Ammon's horn (tissue), 1 donor: ENCODE data around the gene SHISAL1.

Source experiments
- DNase-seq: peaks from one replicate; pipeline ENCODE4 v3.0.0-alpha.2; 2016; ENCODE audit warnings: low spot score

The SHISAL1 gene

DNA sequence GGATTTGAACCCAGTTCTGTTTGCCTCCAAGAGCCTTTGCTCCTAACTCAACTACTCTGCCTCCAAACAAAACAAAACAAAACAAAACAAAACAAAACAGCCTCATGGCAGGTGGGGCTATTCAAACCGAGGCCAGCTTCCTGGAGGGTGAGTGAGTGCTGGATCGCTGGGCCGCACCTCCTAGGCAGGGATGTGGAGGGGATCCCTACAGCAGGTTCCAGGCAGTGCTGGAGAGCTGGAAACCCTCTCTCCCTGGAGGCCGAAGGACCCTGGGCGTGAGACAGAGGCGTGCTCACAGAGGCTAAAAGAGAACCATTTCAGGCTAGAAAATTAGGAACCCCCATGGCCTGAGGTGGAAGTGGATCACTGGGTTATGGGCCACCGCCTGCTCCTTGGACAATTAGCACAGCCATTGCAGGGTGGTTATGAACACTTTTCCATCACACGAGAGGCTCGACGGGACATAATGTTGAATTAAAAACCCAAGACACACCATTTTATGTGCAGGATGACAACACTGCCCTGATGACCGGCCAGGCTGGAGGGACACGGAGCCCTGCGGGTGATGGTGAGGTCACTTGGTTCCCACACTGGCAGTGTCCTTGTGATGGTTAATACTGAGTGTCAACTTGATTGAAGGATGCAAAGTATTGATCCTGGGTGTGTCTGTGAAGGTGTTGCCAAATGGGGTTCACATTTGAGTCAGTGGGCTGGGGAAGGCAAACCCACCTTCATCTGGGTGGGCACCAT lies 35.2 kb downstream of the SHISAL1 start:
- no peak for DNase-seq

- no peak for DNase-seq
Observed at GRCh38 chr22:44276706-44277356, 35.9 kb downstream of the SHISAL1 start.

- no peak for DNase-seq
Observed at GRCh38 chr22:44276041-44276440, 36.7 kb downstream of the SHISAL1 start.

GRCh38 chr22:44275631-44275995 lies 37.1 kb downstream of the SHISAL1 start:
- no peak for DNase-seq

GRCh38 chr22:44274918-44275630 lies 37.7 kb downstream of the SHISAL1 start:
- DNase-seq = no peak

- DNase-seq = no peak
Observed at GRCh38 chr22:44273175-44273574, 39.6 kb downstream of the SHISAL1 start.

DNA sequence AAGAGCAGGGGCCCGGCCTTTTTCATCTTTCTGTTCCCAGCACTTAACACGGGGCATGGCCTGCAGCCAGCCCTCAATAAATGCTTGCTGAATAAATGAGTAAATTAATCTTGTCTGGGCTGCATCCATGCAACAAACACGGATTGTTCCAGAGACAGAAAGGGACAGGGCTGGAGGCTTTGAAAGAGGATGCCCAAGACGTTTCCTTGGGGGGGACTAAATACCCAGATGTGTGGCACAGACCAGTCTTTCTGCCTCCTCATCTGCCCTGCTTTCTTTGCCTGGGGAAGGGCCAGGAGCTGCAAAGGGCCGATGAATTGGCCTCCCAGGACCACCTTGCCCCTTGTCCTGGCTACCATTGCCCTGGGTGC lies 40.4 kb downstream of the SHISAL1 start:
- peak; percentile 35 for DNase-seq

GRCh38 chr22:44271732-44272400 lies 40.9 kb downstream of the SHISAL1 start:
- no peak for DNase-seq

DNA sequence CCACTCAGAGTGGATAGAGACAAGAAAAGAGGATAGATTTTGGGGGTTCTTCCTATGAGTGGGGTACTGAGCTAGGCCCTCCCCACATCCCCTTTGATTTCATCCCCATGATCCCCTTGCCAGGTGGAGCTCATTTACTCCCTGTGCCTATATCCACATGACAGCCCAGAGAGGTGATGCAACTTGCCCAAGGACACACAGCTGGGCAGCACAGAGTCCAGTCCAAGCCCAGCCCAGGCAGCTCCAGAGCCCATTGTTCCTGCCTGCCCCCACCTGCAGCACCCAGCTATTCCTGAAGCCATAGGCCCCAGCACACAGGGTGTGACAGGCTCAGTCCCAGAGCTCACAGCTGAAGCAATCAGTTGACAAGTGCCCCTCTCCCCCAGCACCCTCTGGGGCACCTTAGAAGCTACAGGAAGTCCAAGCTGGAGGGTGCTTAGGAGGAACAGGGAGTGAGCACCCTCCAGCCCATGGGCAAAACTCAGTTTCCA lies 41.7 kb downstream of the SHISAL1 start:
- DNase-seq = no peak

- DNase-seq = no peak
Observed at GRCh38 chr22:44270556-44270880, 42.2 kb downstream of the SHISAL1 start.

- DNase-seq = no peak
Observed at GRCh38 chr22:44269757-44270555, 42.8 kb downstream of the SHISAL1 start.

- DNase-seq = no peak
Observed at GRCh38 chr22:44269117-44269498, 43.6 kb downstream of the SHISAL1 start.

DNA sequence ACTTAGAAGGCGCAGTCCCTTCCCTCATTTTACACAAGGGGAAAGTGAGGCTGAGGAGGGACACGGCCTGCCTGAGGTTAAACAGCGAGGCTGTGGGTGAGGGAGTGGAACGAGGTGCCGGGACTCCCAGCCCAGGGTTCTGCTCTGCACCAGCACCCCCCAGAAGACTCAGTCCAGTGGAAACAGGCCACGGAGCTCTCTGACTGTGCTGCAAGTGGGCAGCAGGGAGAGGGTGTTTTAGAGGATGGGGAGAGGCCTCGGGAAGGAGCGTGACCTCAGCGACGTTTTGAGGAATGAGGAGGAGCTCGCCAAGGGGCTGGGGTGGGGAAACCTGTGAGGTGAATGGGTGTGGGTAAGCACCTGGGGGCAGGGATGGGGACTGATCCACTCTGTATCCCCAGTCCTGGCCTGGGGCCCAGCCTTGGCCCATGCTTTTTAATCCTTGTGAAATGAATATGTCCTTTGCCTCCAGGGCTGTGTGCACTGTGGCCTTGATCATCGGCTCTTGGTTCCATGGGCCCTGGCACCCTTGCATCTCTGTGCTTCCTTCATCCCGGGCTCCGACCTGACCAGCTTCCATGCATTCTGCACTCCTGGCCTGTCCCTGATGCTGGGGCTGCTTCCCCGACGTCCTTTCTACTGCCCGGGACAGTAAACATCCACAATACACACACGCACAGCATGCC lies 44.2 kb downstream of the SHISAL1 start:
- no peak for DNase-seq

DNA sequence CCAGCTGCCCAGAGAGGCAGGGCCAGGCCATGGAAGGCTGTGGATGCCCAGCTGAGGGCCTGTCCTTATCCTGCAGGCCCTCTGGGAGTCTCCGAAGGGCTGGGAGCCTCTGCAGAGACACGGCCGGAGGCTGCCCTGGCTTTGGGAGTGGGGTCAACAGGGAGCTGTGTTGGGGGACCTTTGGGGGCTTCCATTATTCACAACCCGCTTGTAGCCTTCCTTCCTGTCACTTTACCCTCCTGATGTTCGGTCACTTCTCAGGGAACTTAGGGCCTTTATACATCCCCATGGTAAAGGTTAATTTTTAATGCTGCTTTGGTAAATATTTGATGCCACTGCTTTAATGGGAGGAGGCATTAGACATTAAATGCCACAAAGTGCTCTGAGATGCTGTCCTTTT lies 44.9 kb downstream of the SHISAL1 start:
- no peak for DNase-seq

DNA sequence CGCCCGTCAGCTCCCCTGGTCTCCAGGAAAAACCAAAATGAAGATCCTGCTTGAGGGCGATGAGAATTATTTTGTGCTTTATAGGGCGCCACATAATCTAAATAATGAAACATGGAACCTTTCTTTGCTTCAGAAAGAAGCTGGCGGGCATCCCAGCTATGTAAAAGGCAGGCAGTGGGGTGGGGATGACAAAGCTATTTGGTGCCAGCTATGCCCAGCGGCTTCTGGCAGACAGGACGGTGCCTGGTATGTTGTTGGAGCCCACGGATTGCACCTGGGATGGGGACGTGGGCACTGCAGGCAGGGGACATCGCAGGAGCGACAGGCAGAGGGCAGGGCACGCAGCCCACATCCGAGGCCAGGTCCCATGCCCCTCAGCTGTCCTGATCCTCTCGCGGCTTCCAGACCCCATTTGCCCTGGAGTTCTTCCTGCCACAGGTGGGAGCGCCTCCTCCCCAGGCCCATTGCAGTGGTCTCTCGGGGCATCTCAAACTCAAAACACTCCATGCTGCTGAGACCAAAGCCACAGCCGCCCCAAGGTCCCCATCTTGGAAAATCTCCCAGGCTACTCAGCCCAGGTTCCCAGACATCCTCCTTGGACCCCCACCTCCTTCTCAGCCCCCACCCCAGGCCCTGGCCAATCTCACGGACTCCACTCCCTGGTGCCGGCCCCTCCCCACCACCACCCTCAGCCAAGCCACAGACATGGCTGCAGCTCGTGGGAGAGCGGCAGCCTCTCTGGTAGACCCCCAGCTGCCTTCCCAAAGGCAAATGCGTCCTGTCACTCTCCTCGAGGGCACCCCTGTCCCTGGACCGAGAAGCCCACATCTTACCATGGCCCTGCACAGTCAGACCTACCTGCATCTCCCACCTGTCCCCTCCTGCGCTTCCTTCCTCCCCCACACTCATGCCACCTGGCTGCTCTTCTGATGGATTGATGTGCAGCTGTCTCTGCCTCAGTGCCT lies 45.7 kb downstream of the SHISAL1 start:
- DNase-seq = no peak

DNA sequence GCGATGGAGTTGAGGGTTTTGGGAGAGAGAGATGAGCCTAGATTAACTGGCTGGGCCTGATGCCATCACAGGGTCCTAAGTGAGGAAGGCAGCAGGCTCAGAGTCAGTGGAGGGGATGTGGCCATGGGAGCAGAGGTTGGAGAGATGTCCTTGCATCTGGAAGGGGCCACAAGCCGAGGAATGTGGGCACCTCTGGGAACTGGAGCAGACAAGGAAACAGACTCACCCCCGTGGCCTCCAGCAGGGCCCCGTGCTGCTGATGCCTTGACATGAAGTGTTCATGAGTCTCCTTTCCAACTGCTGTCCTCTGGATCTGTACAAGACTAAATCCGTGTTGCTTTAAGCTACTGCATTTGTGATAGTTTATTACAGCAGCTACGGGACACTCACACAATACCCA lies 49.2 kb downstream of the SHISAL1 start:
- no peak for DNase-seq

DNA sequence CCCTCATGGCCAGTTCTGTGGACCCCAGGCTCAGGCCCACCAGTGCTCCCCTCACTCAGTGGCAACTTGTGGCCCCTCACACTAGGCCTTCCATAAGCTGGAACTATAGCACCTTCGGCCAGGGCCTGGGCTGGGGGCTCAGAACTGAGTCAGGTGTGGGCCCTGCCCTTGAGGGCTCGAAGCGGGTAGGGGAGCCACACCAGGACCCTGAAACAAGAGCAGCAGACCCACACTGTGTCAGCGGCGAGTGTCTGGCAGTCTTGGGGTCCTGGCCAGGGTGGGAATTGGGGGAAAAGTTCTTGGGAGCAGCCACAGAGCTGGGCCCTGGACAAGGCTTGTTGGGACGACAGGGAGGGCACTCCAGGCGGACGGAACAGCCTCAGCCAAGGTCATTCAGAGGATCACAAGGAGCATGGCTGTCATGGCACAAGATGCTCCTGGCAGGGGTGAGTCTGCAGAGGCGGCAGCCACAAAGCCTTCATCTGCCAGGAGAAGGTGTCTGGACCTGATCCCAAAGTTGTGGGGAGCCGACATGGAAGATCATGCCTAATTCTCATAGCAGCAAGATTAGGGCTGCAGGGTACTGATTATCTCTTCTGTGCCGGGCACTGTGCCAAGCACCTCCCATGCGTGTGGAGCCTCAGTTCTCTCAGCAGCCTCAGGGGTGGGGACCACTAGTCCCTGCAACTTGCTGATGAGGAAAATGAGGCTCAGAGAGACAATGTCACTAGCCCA lies 50.7 kb downstream of the SHISAL1 start:
- DNase-seq = peak; percentile 26

GRCh38 chr22:44261164-44261860 lies 51.4 kb downstream of the SHISAL1 start:
- no peak for DNase-seq
